Astrocyte of the spinal cord (primary cell): ENCODE data around the gene AP3D1.

Experiments
- DNase-seq: peaks from one replicate; pipeline ENCODE4 v3.0.0; 2011; ENCODE audit warnings: low read depth, low spot score
- H3K4me3 ChIP-seq: 2 replicates; pipeline ENCODE4 v1.5.1; 2011; ENCODE audit warnings: low read depth, mild to moderate bottlenecking, low read length, moderate library complexity
- in situ Hi-C: cut with HindIII; loops from 2 replicates; pipeline ENCODE4 v1.10.0; 2017; ENCODE audit warnings: low sequenced_read_pairs
- TF ChIP-seq, protein P1 (sequence below): IDR thresholded peaks from 2 replicates; pipeline ENCODE4 v1.5.1; 2012; ENCODE audit warnings: low read depth, mild to moderate bottlenecking, low read length, inconsistent platforms

The AP3D1 gene

DNA sequence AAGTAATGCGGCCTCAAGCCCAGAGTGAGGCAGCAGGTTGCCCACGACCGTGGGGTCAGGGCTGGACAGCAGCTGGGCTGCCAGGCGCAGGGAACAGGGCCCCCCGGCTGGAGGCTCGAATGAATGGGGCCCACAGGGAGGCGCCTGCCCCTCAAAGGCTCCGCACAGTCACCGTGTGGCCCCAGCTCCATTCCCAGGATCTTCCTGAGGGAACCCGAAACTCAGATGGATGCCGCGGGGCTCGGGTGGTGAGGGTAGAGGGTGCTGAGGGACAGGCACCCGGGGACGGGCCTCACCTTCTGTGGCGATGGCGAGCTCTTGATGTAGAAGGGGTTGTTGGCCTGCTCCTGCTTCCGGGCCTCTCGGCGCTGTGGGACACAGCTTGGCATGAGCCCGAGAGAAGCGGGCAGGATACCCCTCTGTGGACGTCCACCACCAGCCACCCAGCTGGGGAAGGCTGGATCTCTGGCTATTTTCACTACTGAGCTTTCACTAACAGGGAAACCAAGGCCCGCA lies 35.4 kb downstream of the AP3D1 start:
- no peak for DNase-seq
- TF ChIP-seq, protein P1, sequence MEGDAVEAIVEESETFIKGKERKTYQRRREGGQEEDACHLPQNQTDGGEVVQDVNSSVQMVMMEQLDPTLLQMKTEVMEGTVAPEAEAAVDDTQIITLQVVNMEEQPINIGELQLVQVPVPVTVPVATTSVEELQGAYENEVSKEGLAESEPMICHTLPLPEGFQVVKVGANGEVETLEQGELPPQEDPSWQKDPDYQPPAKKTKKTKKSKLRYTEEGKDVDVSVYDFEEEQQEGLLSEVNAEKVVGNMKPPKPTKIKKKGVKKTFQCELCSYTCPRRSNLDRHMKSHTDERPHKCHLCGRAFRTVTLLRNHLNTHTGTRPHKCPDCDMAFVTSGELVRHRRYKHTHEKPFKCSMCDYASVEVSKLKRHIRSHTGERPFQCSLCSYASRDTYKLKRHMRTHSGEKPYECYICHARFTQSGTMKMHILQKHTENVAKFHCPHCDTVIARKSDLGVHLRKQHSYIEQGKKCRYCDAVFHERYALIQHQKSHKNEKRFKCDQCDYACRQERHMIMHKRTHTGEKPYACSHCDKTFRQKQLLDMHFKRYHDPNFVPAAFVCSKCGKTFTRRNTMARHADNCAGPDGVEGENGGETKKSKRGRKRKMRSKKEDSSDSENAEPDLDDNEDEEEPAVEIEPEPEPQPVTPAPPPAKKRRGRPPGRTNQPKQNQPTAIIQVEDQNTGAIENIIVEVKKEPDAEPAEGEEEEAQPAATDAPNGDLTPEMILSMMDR: no peak
- in situ Hi-C loops: no loop called here
- H3K4me3 ChIP-seq: no peak overlapping the region

DNA sequence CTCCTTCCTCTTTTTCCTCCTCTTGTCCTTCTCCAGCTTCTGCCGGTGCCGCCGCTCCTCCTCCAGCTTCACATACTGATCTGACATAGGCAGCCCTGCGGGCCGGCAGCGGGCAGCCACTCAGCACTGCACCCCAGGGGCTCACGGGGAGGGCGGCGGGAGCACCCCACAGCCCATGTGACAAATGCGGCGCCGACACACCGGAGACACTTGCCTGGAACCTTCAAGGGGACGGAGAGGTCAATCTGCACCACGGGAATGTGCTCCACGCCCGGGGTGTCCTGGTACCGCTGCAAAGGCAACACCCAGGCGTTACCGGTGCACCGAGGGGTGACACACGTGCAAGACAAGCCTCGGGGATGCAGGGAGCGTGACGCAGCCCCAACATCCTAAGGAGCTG lies 36.0 kb downstream of the AP3D1 start:
- no peak for DNase-seq
- in situ Hi-C loops: no loop called here
- H3K4me3 ChIP-seq: no peak overlapping the region
- TF ChIP-seq, protein P1: no peak

DNA sequence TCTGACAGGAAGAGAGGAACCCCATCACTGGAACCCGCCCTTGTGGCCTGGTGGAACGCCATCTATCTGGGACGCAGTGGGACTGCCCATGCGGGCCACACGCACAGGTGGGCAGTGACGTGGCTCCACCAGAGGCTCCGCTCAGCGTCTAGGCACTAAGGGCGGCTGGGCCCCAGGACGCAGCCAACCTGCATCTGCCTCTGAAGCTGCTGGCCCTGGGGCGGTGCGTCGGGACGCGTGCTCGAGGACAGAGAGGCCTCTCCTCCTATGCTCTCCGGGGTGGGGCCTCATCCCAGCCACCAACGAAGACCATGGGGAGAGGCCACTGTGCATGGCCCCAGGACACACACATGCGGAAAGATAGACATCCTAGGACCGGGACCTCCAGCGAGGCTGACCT lies 36.5 kb downstream of the AP3D1 start:
- TF ChIP-seq, protein P1: no peak
- no peak overlapping the region for H3K4me3 ChIP-seq
- in situ Hi-C loops: no loop called here
- DNase-seq: no peak

DNA sequence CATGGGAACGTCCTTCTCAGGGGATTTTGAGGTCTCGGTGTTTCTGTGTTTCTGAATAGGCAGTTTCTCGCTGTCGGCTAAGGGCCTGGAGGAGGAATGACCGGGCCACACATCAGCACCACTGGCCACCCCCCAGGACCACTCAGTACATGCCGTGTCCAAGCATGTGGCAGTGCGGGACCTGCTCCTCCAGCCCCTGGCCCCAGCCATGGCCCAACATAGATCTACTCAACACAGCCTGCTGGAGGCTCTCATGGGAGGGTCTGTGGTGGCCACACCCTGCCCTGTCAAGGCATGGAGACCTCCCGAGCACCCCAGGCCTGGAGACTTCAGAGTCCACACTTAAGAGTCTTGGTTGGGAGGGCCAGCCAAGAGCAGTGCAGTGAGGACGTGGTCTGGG lies 37.1 kb downstream of the AP3D1 start:
- no peak overlapping the region for H3K4me3 ChIP-seq
- TF ChIP-seq, protein P1: no peak
- no peak for DNase-seq
- in situ Hi-C loops: no loop called here

DNA sequence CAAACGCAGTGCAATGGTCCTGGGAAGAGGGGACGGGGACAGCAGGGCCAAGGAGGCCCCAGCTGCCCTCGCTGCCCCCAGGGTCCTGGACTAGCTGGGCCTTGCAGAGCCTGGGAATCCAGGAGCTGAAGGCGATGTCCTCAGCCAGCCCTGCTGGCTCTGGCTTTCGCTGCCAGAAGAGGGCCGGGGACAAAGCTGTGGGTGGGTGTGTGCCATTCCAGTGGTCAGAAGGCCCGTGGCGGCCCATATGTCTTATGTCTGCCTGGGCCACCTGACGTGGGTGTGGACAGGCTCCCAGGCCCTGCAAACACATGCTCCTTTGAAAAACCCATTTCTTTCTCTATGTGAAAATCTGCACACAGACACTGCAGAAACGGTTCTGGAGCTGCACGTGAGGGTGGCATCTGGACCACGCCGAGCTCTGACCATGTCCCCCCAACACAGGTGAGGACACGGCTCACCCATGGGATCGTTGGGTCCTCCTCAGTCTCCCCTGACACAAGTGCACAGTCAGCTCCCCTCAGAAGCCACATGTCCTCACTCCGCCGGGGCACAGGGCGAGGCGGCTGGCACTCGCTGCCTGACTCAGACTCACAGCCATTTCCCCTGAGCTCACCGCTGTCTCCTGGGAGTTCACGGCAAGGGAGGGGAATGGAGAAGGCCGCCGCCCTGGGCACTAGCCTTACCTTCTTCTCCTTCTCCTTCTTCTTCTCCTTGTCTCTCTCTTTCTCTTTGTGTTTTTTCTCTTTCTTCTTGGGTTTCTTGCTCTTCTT lies 37.7 kb downstream of the AP3D1 start:
- TF ChIP-seq, protein P1: no peak
- peak; percentile 32 for DNase-seq
- no peak overlapping the region for H3K4me3 ChIP-seq
- in situ Hi-C loops: no loop called here

DNA sequence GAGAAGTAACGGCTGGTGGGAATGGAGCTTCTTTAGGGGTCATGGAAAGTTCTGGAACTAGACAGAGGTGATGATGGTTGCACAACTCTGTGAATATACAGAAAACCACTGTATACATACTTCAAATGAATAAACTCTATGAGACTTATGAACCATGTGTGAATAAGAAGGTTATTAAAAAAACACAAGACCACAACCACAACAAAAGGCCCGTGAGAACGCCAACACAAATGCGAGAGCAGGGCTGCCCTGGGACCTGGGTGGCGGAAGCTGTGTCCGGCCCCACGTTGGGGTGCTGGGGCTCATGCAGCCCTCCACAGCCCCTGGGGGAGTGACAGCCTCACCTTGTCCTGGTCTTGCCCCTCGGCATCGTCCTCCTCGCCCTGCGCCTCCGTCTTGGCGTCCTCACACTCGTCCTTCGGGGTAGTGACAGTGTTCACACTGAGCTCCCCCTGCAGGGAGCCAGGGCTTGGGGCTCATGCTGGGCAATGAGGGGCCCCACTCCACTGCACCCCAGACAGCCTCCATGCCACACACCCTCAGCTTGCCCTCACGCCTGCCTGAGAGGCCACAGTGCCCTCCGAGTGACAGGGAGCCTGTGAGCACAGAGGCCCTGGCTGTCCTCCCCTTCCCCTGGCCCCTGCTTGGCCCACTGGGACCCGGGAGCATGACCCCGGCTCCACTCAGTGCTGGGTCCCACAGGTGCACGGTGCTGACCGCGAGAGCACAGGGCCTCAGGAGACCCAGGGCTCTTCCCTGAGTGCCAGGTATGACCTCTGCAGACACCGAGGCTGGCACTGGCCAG lies 38.6 kb downstream of the AP3D1 start:
- TF ChIP-seq, protein P1: no peak
- no peak overlapping the region for H3K4me3 ChIP-seq
- in situ Hi-C loops: no loop called here
- no peak for DNase-seq
